HG03045 (cell line): Measurements from ENCODE around the gene RHOBTB3.

ENCODE experiments used
- ATAC-seq: cut with Tn5 transposase; IDR thresholded peaks from one replicate; pipeline ENCODE4 v1.9.1; 2021; ENCODE audit warnings: mild to moderate bottlenecking, moderate library complexity; ENCODE audit not compliant: unreplicated experiment

Gene RHOBTB3

GRCh38 chr5:95731571-95732554 is 727 bp downstream of the RHOBTB3 start:
- peak; percentile 33 for ATAC-seq

GRCh38 chr5:95733107-95733665 is 2.0 kb downstream of the RHOBTB3 start:
- no peak for ATAC-seq

DNA sequence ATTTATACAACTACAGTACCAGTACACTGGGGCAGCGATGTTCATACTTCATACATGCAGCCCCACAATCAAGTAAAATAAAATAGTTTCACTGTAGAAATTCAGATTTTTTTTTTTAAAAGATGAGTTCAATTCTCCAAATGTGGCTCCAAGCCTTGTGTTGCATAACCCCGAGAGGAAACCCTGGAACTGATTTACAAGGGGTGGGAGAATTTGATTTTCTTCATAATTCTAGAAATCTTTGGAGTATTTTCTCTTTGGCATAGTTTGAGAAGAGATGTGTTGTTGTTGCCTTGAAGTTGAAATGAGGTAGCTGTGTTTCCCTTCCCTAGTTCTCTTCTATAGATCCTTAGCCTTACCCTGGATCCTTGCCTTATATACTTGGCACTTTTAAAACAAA is 3.1 kb downstream of the RHOBTB3 start:
- no peak for ATAC-seq

DNA sequence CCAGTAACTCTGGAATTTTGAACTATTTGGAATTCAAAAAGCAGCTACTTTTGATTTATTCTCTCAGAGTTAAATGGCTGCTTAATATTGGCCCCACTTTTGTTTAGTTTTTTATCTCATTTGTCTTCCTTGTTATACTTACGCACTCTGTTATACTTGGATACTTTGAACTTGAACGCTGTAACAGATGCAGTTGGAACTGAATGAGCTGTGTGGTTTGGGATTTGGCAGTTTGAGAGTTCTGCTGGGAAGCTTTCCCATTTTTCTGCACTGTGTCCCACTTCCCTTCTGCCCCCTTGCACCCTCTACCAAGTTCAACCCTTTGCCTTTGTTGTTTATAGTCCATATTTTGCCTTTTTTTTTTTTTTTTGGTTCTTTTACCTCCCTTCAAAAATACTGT is 3.8 kb downstream of the RHOBTB3 start:
- no peak for ATAC-seq

DNA sequence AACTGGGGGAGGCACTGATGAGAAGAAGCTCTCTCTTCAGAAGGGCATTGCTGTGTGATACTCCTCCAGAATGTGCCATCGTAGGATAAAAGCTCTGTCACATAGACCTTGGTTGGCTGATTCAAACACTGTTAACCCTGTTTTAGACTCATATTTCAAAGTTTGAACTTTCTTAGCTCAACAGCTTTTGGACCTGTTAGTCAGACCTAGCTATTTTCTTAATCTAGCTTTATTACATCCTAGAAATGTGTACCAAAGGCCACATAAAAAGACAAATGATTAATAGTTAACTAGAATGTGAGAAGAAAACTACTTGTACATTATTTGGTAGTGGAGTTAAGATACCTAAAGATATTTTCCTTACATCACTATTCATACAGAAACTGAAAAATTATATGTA is 4.3 kb downstream of the RHOBTB3 start:
- ATAC-seq = no peak

DNA sequence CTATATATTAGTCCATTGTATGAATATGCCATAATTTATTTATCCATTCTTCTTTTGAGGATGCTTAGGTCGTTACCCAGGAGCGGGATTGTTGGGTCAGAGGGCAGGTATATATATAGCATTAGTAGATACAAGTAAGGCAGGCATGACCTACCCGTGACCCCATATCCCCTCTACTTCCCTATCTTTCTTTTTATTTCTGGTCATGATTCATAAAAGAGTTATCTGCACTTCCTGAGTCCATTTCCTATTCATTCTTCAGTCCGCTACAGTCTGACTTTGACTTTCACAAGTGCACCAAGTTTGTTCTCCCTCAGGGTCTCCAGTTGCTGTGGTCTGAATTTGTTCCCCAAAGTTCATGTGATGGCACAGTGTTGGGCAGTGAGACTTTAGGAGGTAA is 6.9 kb downstream of the RHOBTB3 start:
- ATAC-seq = no peak

GRCh38 chr5:95738834-95739233 is 7.7 kb downstream of the RHOBTB3 start:
- no peak for ATAC-seq

DNA sequence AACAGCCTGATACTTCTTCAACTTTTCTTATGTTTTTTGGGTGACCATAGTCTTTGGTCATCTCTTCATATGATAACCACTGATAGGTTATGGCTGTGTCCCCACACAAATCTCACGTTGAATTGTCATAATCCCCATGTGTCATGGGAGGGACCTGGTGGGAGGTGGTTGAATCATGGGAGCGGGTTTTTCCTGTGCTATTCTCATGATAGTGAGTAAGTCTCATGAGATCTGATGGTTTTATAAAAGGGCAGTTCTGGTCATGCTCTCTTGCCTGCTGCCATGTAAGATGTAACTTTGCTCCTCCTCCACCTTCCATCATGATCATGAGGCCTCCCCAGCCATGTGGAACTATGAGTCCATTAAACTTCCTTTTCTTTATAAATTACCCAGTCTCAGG is 8.7 kb downstream of the RHOBTB3 start:
- ATAC-seq = no peak

GRCh38 chr5:95741458-95741857 is 10.3 kb downstream of the RHOBTB3 start:
- ATAC-seq = no peak

DNA sequence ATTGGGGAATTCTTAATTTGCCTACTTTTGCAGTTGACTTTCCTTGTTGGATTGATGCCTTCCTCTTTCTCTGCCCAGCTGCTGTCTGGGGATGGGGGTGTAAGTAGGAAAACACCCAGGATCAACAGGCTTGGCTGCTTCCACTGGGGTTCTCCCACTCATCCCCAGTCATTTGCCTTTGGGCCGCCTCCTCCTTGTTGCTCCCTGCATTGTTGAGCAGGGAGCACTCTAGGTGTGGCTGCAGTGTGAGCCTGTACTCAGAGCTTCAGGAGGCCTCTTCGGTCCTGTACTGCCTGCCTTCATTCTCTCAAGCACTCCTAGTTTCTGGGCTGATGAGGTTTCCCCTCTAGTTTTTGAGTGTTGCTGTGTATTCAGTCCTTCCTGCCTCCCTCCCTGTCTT is 12.1 kb downstream of the RHOBTB3 start:
- no peak for ATAC-seq

DNA sequence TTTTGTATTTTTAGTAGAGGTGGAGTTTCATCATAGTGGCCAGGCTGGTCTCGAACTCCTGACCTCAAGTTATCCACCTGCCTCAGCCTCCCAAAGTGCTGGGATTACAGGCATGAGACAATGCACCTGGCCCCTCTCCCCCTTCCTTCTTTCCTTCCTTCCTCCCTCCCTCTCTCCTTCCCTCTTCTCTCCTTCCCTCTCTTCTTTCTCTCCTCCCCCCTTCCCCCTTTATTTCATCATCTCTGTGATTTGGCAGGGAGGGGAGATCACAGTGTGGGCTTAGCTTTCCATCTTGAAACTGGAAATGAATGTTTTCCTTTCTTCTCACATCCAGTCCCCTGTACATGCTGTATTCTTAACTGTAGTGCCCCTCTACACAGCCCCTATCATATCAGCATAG is 12.7 kb downstream of the RHOBTB3 start:
- ATAC-seq = no peak

DNA sequence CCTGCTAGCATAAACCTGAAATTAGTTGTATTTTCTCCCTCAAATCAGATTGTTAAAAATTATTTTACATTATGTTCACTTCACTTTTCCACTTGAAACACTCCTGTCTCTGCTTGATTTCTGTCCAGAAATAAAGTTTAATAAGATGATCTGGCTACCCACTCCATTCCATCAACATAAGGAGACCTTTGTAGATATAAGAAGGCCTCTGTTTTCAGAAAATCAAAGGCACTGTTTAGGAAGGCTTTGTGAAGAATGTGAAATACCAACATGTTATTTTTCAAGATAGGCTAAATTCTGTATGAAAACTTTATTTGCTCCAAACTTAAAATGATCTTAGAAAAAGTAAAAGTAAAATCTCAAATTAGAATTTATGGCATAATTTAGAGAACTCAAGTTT is 15.1 kb downstream of the RHOBTB3 start:
- ATAC-seq = no peak

DNA sequence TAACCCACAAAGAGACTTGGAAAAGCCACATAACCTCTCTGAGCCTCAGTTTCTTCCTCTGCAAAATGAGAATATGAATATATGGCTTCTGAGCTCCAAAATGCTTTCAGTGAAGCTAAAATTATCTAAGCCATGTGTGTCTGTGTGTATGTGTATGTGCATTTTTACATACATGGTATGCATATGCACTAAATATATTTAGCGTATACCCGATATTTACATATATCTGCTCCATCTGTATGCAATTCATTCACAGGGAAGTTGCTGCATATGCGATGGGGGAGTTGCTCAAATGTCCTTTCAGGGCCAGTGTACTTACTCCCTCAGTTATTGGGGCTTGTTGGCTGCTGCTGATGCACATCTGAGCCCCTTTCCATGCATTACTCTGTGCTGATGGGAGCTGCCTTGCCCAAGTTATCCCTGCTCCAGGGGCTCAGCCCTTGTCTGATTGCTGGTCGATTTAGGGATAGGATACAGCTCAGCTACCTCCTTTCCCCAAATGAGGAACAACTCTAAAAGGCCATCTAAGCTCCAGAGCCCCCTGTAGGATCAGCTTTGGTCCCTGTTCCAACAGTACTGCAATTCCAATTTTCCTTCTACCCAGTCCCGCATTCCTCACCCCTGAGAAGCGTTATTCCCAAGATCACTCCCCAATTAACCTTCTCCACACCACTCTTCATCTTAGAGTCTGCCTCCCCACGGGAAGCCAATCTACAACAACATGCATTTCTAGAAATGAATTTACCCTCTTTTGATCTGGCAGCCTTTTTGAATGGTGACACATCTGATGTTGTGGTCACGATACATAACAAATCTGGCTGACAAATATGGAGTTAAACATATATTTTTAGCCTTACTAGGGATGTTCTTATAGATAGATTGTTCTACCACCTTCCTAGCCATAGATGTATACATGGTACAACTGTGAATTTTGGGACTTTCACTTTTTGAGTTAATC is 15.9 kb downstream of the RHOBTB3 start:
- ATAC-seq = no peak

DNA sequence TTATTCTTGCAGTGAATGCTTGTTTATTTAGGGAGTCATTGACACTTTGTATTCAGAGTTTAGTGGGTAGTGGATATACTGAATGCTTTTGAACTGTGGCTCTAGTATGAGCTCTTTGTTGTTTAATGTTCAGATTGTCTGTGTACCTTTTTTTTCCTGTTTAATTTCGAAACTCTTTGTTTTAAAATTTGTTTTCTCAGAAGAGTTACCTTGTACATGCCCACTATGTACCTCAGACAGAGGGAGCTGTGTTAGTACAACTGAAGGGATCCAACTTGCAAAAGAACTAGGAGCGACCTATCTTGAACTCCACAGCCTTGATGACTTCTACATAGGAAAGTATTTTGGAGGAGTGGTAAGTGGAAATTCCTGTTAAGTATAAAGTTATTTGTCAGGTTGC is 17.0 kb downstream of the RHOBTB3 start:
- no peak for ATAC-seq

DNA sequence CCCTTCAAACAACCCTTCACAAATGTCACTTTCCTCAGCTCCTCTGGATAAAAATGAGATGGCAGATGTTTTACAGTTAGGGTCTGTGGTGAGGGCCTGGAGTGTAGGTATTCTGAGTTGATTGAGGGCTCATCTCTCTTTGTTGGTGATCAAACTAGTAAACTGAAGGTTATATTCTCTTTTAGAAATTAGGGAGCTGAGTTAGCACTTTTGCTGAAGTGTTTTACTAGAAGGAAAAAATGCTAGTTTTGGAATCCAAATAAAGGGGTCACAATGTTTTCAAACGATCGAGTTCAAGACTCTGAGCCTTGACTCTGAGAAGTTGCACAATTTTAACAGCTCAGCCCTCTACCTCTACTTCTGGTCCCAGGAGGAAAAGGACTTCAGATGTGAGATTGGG is 23.4 kb downstream of the RHOBTB3 start:
- no peak for ATAC-seq

DNA sequence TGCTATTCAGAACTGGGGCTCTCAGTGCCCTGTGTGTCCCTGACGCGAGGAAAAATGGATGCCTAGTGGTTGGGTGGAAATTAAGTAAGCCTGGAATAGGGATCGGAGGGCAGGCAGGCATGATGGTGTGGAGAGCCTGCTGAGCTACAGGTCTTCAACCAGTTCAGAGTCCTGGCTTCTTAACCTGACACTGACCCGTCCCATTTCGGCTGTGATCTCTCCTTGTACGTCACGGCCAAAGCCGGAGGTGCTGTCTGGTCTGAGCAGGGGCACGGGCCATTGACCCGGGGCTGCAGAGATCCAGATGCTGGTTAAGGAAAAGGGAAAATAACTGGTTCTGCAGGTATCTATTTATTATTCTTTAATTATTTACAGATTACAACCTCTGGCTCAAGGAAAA is 27.9 kb downstream of the RHOBTB3 start:
- no peak for ATAC-seq

DNA sequence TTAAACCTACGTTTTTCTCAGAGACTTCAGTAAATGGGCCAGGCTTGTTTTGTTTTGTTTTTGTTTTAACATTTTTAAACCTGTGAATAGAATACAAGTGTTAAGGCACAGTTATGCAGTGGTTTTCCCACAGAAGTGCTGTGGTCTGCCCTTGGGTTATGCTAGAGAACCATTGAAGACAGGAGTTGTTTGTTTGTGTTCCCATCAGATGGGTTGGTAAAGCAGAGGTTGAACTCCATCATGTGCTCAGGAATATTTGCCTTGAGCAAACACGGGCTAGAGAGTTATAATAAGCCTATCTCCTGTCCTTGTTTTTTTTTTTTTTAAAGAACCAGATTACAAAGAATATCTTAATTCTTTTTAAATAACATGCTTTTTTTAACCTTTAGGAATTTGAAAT is 28.5 kb downstream of the RHOBTB3 start:
- no peak for ATAC-seq

GRCh38 chr5:95760273-95761191 is 29.4 kb downstream of the RHOBTB3 start:
- peak; percentile 95 for ATAC-seq

DNA sequence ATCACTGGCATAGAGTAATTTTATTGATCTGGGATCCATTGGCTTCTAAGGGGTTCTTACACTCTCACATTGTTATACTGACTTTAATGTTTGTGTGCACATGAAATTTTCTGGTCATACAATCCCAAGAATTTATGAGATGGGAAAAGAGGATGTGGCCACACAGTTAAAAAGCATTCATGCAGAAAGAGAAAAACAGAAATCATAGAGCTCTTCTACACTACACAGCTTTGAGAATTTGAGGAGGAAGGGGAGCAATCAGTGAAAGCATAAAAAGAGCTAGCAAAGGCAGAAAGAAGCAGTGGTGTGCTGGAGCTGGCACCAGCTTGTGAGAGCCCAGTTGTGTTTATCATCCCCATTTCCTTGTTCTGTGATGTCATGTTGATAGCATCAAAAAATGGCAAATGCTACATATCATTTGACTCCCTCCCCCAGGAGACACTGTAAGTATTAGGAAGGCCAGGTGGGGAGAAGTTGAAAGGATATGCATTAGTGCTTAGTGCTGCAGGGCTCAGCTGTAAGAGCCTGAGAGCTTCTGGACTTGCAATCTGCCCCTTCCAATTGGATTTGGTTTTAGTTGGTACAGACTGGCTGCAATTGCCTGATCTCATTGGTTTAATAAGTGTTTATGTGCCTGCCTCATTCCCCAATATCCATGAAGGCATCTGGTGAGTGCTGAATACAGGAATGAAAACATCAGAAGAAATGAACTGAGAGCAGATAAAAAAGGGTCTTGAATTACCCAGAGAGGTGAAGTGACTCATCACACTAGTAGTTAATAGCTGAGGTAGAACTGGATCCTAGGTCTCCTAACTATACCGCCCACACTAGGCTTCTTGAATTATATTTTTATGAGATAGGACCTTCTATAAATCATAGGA is 30.9 kb downstream of the RHOBTB3 start:
- ATAC-seq = no peak
